K562 (cell line): ENCODE results near the gene CHST14. TPM values are rescaled to one million over a fixed set of nuclear protein-coding genes. Genes with fewer than 3 reads are reported as not detected.

Experiments
- ATAC-seq: fragments of 200-7000 bp; cut with Tn5 transposase; 3 replicates; pipeline ENCODE4 v1.9.1; 2020; ENCODE audit warnings: moderate library complexity
- BruUV-seq: library from RNA; stranded (reverse); fragments of 400-500 nt; replicated peaks from 2 replicates; lab custom pipeline; 2021; lab: Mats Ljungman, UMichigan
- CTCF ChIA-PET: fragments of 300-600 bp; formaldehyde crosslinking; extraction: SDS; loops from one replicate; lab custom pipeline; 2021; ENCODE audit warnings: low intra/inter-chr PET ratio; lab: Yijun Ruan, JAX
- POLR2A ChIA-PET: fragments of 300-600, 350-650 bp; sonication (Branson Sonifier 250); formaldehyde crosslinking; extraction: SDS; loops from one replicate; lab custom pipeline; 2021; ENCODE audit warnings: antibody characterized with exemption, inconsistent platforms; lab: Yijun Ruan, JAX
- DNase-seq, 4 experiments: peaks; one replicate each; pipeline versions ENCODE4 v3.0.0 to v3.0.0-alpha.2; 2011 to 2018; ENCODE audit warnings: low spot score in 3 of 4, mixed read lengths in 3 of 4; ENCODE audit errors: extremely low read depth in 1 of 4
- FAIRE-seq: peaks from 2 replicates; lab custom pipeline; 2011; peaks lifted over from hg19 to GRCh38; lab: Jason Lieb, UNC
- H2AFZ ChIP-seq: 2 replicates; pipeline ENCODE4 v1.6.0; 2011; ENCODE audit warnings: low read depth, low read length, control low read depth, inconsistent platforms
- H3K27ac ChIP-seq: fragments of 200-600 bp; 3 replicates; pipeline ENCODE4 v1.8.0; 2011; ENCODE audit warnings: low read depth, mild to moderate bottlenecking, control low read depth, inconsistent platforms, low read length, moderate library complexity, mixed read lengths; ENCODE audit errors: extremely low read depth
- H3K27me3 ChIP-seq, 2 experiments: fragments of 300-600 bp in 1 of 2; 2 replicates in 1 of 2; 3 replicates in 1 of 2; pipeline versions ENCODE4 v1.6.0 to v1.8.0; 2011; ENCODE audit warnings: inconsistent platforms in 2 of 2, low read length in 2 of 2, mild to moderate bottlenecking in 1 of 2, mixed read lengths in 1 of 2, moderate library complexity in 1 of 2; ENCODE audit not compliant: control insufficient read depth in 2 of 2, insufficient read depth in 2 of 2
- H3K36me3 ChIP-seq: fragments of 300-600 bp; 3 replicates; pipeline ENCODE4 v1.8.0; 2011; ENCODE audit warnings: mild to moderate bottlenecking, low read length, inconsistent platforms; ENCODE audit not compliant: control insufficient read depth, insufficient read depth
- H3K4me1 ChIP-seq, 2 experiments: fragments of 200-600 bp in 1 of 2; replicated peaks in 1 of 2; 2 replicates in 1 of 2; 3 replicates in 1 of 2; pipeline versions ENCODE4 v1.5.1 to v1.8.0; 2011; ENCODE audit warnings: inconsistent platforms in 2 of 2, low read length in 2 of 2, mild to moderate bottlenecking in 1 of 2, mixed read lengths in 1 of 2, moderate library complexity in 1 of 2; ENCODE audit not compliant: control insufficient read depth in 2 of 2, insufficient read depth in 2 of 2
- H3K4me2 ChIP-seq: 2 replicates; pipeline ENCODE4 v1.6.1; 2011; ENCODE audit warnings: low read length, control low read depth, inconsistent platforms, mixed read lengths; ENCODE audit not compliant: insufficient read depth
- H3K4me3 ChIP-seq: fragments of 200-600 bp; sonication (generic), shearing (Covaris generic); 2 replicates; pipeline ENCODE4 v1.5.1; 2016; ENCODE audit warnings: control low read depth, inconsistent platforms
- H3K79me2 ChIP-seq: fragments of 200-600 bp; 3 replicates; pipeline ENCODE4 v1.8.0; 2011; ENCODE audit warnings: low read length, inconsistent platforms; ENCODE audit not compliant: control insufficient read depth, insufficient read depth
- H3K9ac ChIP-seq, 2 experiments: 2 replicates each; pipeline versions ENCODE4 v1.6.0 to v1.6.1; 2011; ENCODE audit warnings: low read depth in 2 of 2, low read length in 2 of 2, control low read depth in 1 of 2, inconsistent platforms in 1 of 2, mild to moderate bottlenecking in 1 of 2, mixed read lengths in 1 of 2; ENCODE audit not compliant: insufficient read depth in 1 of 2
- H3K9me1 ChIP-seq: one replicate; pipeline ENCODE4 v1.6.0; 2011; ENCODE audit warnings: inconsistent platforms, mild to moderate bottlenecking, low read length, moderate library complexity; ENCODE audit not compliant: control insufficient read depth, insufficient read depth
- H3K9me3 ChIP-seq: replicated peaks from 2 replicates; pipeline ENCODE4 v1.5.1; 2011; ENCODE audit warnings: low read depth, low read length, inconsistent platforms; ENCODE audit not compliant: control insufficient read depth, insufficient read depth
- H4K20me1 ChIP-seq: replicated peaks from 2 replicates; pipeline ENCODE4 v1.6.1; 2011; ENCODE audit warnings: low read length, inconsistent platforms, mixed read lengths; ENCODE audit not compliant: control insufficient read depth, insufficient read depth
- C11orf30 ChIP-seq: fragments of 450-650 bp; IDR thresholded peaks from 2 replicates; pipeline ENCODE4 v1.6.1; 2016; ENCODE audit warnings: low read depth, mild to moderate bottlenecking
- ELF4 ChIP-seq: fragments of 450-650 bp; formaldehyde crosslinking; IDR thresholded peaks from 2 replicates; pipeline ENCODE4 v1.4.0; 2022; ENCODE audit warnings: missing genetic modification characterization
- EP400 ChIP-seq: fragments of 450-650 bp; IDR thresholded peaks from 2 replicates; pipeline ENCODE4 v1.6.1; 2017; ENCODE audit warnings: antibody characterized with exemption, mild to moderate bottlenecking, moderate library complexity
- FOXA1 ChIP-seq: fragments of 450-650 bp; IDR thresholded peaks from 2 replicates; pipeline ENCODE4 v1.6.1; 2016; ENCODE audit warnings: mild to moderate bottlenecking, borderline replicate concordance
- GABPA ChIP-seq: fragments of 200-800 bp; sonication (Bioruptor generic); conservative IDR thresholded peaks from 2 replicates; pipeline ENCODE4 v1.6.1; 2016; ENCODE audit warnings: low read depth, missing genetic modification characterization, missing compliant biosample characterization
- HDAC6 ChIP-seq: IDR thresholded peaks from 2 replicates; pipeline ENCODE4 v1.6.1; 2012; ENCODE audit warnings: low read depth, mild to moderate bottlenecking, control low read depth, inconsistent platforms, low read length, moderate library complexity
- MYC ChIP-seq, 2 experiments: fragments of 250-450 bp in 1 of 2; sonication (Bioruptor Pico) in 1 of 2; IDR thresholded peaks; 2 replicates each; pipeline versions ENCODE4 v1.5.1 to v1.6.1; 2012 to 2021; ENCODE audit warnings: low read depth in 2 of 2, borderline replicate concordance in 1 of 2, improper control_type of control experiment in 1 of 2, low read length in 1 of 2, mild to moderate bottlenecking in 1 of 2, moderate library complexity in 1 of 2
- NR1H2 ChIP-seq: sonication (generic); formaldehyde crosslinking; IDR thresholded peaks from 2 replicates; pipeline ENCODE4 v1.4.0; 2020; ENCODE audit warnings: mild to moderate bottlenecking, missing genetic modification reagents
- POLR2AphosphoS2 ChIP-seq: IDR thresholded peaks from 2 replicates; pipeline ENCODE4 v1.6.1; 2012; ENCODE audit warnings: low read length, improper control_type of control experiment
- ZBTB2 ChIP-seq: fragments of 450-650 bp; IDR thresholded peaks from 2 replicates; pipeline ENCODE4 v1.6.1; 2016; ENCODE audit warnings: antibody characterized with exemption
- ZBTB33 ChIP-seq: sonication (generic); formaldehyde crosslinking; IDR thresholded peaks from 2 replicates; pipeline ENCODE4 v1.8.1; 2023; ENCODE audit warnings: mild to moderate bottlenecking, missing genetic modification reagents
- ZC3H4 ChIP-seq: sonication (generic); formaldehyde crosslinking; IDR thresholded peaks from 2 replicates; pipeline ENCODE4 v1.9.0; 2021; ENCODE audit warnings: missing genetic modification reagents, borderline replicate concordance
- ZNF282 ChIP-seq: sonication (generic); formaldehyde crosslinking; IDR thresholded peaks from 2 replicates; pipeline ENCODE4 v1.8.1; 2023; ENCODE audit warnings: missing genetic modification reagents
- WGBS: fragments of 100-300 bp; shearing (Covaris generic); methylation state at CpG from one replicate; pipeline ENCODE4 v1.1.6; 2016; ENCODE audit warnings: low coverage, mixed read lengths; ENCODE audit not compliant: insufficient coverage; ENCODE audit errors: missing lambda C conversion rate; 5-methylcytosine and 5-hydroxymethylcytosine counted together
- in situ Hi-C: fragments of 300-500 bp; cut with MboI; formaldehyde crosslinking; loops from 4 replicates; pipeline ENCODE4 v1.15.0; 2018; ENCODE audit warnings: inconsistent platforms, mixed read lengths
- intact Hi-C: fragments of 100-400 bp; cut with micrococcal nuclease; formaldehyde crosslinking; loops from 2 replicates; pipeline ENCODE4 v1.14.2; 2022
- polyA plus RNA-seq, 8 experiments: library from polyadenylated mRNA; depleted of rRNA in 4 of 8; stranded (reverse) in 5 of 8; unstranded in 3 of 8; fragments of >200 nt; fragmentation: Nextera tagmentation in 2 of 8; fragmentation: Illumina TruSeq in 1 of 8; extraction: Ambion mirVana in 2 of 8; extraction: Trizol in 1 of 8; gene quantifications; 2 replicates each; pipeline versions ENCODE4 v1.2.1 to v1.2.3, GENCODE V29; 2011 to 2014; ENCODE audit warnings: inconsistent platforms in 1 of 8, missing spikeins in 1 of 8
- total RNA-seq, 7 experiments: library from RNA; depleted of rRNA in 6 of 7; stranded (reverse); fragments of >200 nt in 6 of 7; fragmentation: Illumina TruSeq in 2 of 7; extraction: Trizol in 2 of 7; gene quantifications; 2 replicates each; pipeline versions ENCODE4 v1.2.1 to v1.2.3, GENCODE V29; 2011 to 2021; ENCODE audit warnings: low replicate concordance in 1 of 7

Gene CHST14
- total and polyA plus RNA-seq, 9 of the 15 experiments (the other 6 are each of a cell fraction or from before 2014, with no cell fraction given): 1.6 to 12.1 (median 4.5) TPM

GRCh38 chr15:40437752-40438687 is 32.8 kb upstream of the CHST14 start:
- no peaks in the 10 kb centered on the region for H3K9me3 ChIP-seq
- intact Hi-C loops (no loop called here), in situ Hi-C loops (no loop called here)
- H3K4me3 ChIP-seq: peak overlapping the region; percentile 43
- H3K27ac ChIP-seq: peak overlapping the region; percentile 78
- peaks cover 50 to 70% of the 10 kb centered on the region in 2 experiments for H3K4me1 ChIP-seq
- H2AFZ ChIP-seq: peak overlapping the region; percentile 95
- no TSS peak for BruUV-seq
- FAIRE-seq: no peak
- H3K4me2 ChIP-seq: peak overlapping the region; percentile 85
- WGBS: 53% methylated on average over 17 of the region's 21 CpGs
- H3K79me2 ChIP-seq: peaks cover 45% of the 10 kb centered on the region
- peak overlapping the region; percentile 74 to 88 for H3K9ac ChIP-seq
- H3K27me3 ChIP-seq: no peaks in the 10 kb centered on the region
- peak in 1 of 4 experiments; percentile 50 for DNase-seq
- ChIA-PET POLR2A (interaction anchor here (0.6 to 8.4 kb wide), 5 partner anchors 9 to 438 kb away, joined by 3 to 89 read pairs (median 4); no protein-coding TSS in a partner anchor), CTCF (no interaction called here)
- no peaks in the 10 kb centered on the region for H3K9me1 ChIP-seq
- H3K36me3 ChIP-seq: peaks cover 4% of the 10 kb centered on the region; the same call in 1 of the 3 replicates
- ATAC-seq: no peak
- H4K20me1 ChIP-seq: peaks cover 6% of the 10 kb centered on the region
- TF ChIP-seq ZBTB33: peak; percentile 84
- no peak for TF ChIP-seq ZNF282 (CRISPR knock-in tag)
- TF ChIP-seq EP400: peak; percentile 36; the same call in 1 of the 2 replicates
- TF ChIP-seq GABPA (tag): no peak
- 0 out of 2 replicates have a peak, but pooled peaks have one; percentile 53 for TF ChIP-seq ZC3H4 (CRISPR knock-in tag)
- TF ChIP-seq POLR2AphosphoS2: no peak
- peak; percentile 50; the same call in 1 of the 2 replicates for TF ChIP-seq MYC (IDR thresholded peaks at IDR 0.05; ENCODE audit: low read depth, low read length)
- no peak for TF ChIP-seq MYC (CRISPR knock-in tag; IDR thresholded peaks at IDR 0.05; ENCODE audit: borderline replicate concordance, low read depth)
- TF ChIP-seq ZBTB2: 0 out of 2 replicates have a peak, but pooled peaks have one; percentile 28
- TF ChIP-seq C11orf30: no peak
- no peak for TF ChIP-seq FOXA1
- TF ChIP-seq ELF4 (CRISPR knock-in tag): no peak
- TF ChIP-seq NR1H2 (CRISPR knock-in tag): no peak
- no peak for TF ChIP-seq HDAC6
